H1 (cell line): Measurements from ENCODE around the gene TRIM31. TPM values are rescaled to one million over a fixed set of nuclear protein-coding genes. Genes with fewer than 3 reads are reported as not detected.

Source experiments
- E2F6 ChIP-seq: IDR thresholded peaks from 2 replicates; pipeline ENCODE4 v1.6.1; 2012; ENCODE audit warnings: inconsistent platforms
- polyA plus RNA-seq, 7 experiments: library from polyadenylated mRNA; depleted of rRNA in 3 of 7; stranded (reverse) in 5 of 7; unstranded in 2 of 7; fragments of >200 nt in 5 of 7; fragments of 200-250 nt in 2 of 7; gene quantifications; 1 replicate in 5 of 7; 2 replicates in 1 of 7; 4 replicates in 1 of 7; pipeline versions ENCODE4 v1.2.1 to v1.2.3, GENCODE V29; 2011 to 2013; ENCODE audit warnings: missing spikeins in 2 of 7, mixed read lengths in 2 of 7
- total RNA-seq: library from RNA; stranded (reverse); fragmentation: NEBNext Ultra II Directional; extraction: Animal tissue kit (Norgen Biotek cat#: 25700); gene quantifications from 2 replicates; pipeline ENCODE4 v1.2.1, GENCODE V29; 2021
- TF ChIP-seq, protein P1 (sequence below): fragments of 300-600 bp; sonication (generic); IDR thresholded peaks from 2 replicates; pipeline ENCODE4 v1.7.1; 2012; ENCODE audit warnings: low read length, moderate library complexity, mild to moderate bottlenecking, inconsistent platforms; ENCODE audit not compliant: insufficient replicate concordance
- TF ChIP-seq, protein P2 (sequence below): IDR thresholded peaks from 2 replicates; pipeline ENCODE4 v1.6.1; 2012; ENCODE audit warnings: inconsistent platforms

TRIM31 gene
- total and polyA plus RNA-seq, 2 of the 8 experiments (the other 6 are each of a cell fraction or from before 2014, with no cell fraction given) = not detected

GRCh38 chr6:30091577-30092381 is 21.1 kb downstream of the TRIM31 start (continued):
- TF ChIP-seq, protein P1, sequence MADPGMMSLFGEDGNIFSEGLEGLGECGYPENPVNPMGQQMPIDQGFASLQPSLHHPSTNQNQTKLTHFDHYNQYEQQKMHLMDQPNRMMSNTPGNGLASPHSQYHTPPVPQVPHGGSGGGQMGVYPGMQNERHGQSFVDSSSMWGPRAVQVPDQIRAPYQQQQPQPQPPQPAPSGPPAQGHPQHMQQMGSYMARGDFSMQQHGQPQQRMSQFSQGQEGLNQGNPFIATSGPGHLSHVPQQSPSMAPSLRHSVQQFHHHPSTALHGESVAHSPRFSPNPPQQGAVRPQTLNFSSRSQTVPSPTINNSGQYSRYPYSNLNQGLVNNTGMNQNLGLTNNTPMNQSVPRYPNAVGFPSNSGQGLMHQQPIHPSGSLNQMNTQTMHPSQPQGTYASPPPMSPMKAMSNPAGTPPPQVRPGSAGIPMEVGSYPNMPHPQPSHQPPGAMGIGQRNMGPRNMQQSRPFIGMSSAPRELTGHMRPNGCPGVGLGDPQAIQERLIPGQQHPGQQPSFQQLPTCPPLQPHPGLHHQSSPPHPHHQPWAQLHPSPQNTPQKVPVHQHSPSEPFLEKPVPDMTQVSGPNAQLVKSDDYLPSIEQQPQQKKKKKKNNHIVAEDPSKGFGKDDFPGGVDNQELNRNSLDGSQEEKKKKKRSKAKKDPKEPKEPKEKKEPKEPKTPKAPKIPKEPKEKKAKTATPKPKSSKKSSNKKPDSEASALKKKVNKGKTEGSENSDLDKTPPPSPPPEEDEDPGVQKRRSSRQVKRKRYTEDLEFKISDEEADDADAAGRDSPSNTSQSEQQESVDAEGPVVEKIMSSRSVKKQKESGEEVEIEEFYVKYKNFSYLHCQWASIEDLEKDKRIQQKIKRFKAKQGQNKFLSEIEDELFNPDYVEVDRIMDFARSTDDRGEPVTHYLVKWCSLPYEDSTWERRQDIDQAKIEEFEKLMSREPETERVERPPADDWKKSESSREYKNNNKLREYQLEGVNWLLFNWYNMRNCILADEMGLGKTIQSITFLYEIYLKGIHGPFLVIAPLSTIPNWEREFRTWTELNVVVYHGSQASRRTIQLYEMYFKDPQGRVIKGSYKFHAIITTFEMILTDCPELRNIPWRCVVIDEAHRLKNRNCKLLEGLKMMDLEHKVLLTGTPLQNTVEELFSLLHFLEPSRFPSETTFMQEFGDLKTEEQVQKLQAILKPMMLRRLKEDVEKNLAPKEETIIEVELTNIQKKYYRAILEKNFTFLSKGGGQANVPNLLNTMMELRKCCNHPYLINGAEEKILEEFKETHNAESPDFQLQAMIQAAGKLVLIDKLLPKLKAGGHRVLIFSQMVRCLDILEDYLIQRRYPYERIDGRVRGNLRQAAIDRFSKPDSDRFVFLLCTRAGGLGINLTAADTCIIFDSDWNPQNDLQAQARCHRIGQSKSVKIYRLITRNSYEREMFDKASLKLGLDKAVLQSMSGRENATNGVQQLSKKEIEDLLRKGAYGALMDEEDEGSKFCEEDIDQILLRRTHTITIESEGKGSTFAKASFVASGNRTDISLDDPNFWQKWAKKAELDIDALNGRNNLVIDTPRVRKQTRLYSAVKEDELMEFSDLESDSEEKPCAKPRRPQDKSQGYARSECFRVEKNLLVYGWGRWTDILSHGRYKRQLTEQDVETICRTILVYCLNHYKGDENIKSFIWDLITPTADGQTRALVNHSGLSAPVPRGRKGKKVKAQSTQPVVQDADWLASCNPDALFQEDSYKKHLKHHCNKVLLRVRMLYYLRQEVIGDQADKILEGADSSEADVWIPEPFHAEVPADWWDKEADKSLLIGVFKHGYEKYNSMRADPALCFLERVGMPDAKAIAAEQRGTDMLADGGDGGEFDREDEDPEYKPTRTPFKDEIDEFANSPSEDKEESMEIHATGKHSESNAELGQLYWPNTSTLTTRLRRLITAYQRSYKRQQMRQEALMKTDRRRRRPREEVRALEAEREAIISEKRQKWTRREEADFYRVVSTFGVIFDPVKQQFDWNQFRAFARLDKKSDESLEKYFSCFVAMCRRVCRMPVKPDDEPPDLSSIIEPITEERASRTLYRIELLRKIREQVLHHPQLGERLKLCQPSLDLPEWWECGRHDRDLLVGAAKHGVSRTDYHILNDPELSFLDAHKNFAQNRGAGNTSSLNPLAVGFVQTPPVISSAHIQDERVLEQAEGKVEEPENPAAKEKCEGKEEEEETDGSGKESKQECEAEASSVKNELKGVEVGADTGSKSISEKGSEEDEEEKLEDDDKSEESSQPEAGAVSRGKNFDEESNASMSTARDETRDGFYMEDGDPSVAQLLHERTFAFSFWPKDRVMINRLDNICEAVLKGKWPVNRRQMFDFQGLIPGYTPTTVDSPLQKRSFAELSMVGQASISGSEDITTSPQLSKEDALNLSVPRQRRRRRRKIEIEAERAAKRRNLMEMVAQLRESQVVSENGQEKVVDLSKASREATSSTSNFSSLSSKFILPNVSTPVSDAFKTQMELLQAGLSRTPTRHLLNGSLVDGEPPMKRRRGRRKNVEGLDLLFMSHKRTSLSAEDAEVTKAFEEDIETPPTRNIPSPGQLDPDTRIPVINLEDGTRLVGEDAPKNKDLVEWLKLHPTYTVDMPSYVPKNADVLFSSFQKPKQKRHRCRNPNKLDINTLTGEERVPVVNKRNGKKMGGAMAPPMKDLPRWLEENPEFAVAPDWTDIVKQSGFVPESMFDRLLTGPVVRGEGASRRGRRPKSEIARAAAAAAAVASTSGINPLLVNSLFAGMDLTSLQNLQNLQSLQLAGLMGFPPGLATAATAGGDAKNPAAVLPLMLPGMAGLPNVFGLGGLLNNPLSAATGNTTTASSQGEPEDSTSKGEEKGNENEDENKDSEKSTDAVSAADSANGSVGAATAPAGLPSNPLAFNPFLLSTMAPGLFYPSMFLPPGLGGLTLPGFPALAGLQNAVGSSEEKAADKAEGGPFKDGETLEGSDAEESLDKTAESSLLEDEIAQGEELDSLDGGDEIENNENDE = no peak
- TF ChIP-seq, protein P2, sequence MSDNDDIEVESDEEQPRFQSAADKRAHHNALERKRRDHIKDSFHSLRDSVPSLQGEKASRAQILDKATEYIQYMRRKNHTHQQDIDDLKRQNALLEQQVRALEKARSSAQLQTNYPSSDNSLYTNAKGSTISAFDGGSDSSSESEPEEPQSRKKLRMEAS = peak; percentile 80
- peak; percentile 80 for TF ChIP-seq E2F6
